Activated CD4-positive, alpha-beta memory T cell treated with anti-CD3 and anti-CD28 coated beads for 36 hours (primary cell): ENCODE measurements around the gene ABCB9. TPM values are rescaled to one million over a fixed set of nuclear protein-coding genes. Genes with fewer than 3 reads are reported as not detected.
A peak's percentile ranks its signal among the peaks of the same experiment; 100 is the strongest.

ENCODE experiments used
- CTCF ChIA-PET: fragments of 350-600 bp; sonication (Branson Sonifier 250); formaldehyde crosslinking; loops from one replicate; lab custom pipeline; 2021; ENCODE audit warnings: antibody characterized with exemption, inconsistent platforms; lab: Charles Lee
- POLR2A ChIA-PET: fragments of 350-600 bp; sonication (Branson Sonifier 250); formaldehyde crosslinking; loops from one replicate; lab custom pipeline; 2021; ENCODE audit warnings: antibody characterized with exemption; lab: Charles Lee
- DNase-seq: peaks from one replicate; pipeline ENCODE4 v3.0.0-alpha.2; 2020
- H3K27ac Mint-ChIP-seq: one replicate; pipeline ENCODE4 v1.8.0; 2021; ENCODE audit warnings: mixed read lengths
- H3K27me3 Mint-ChIP-seq: one replicate; pipeline ENCODE4 v1.8.0; 2021; ENCODE audit warnings: mixed read lengths
- H3K36me3 Mint-ChIP-seq: one replicate; pipeline ENCODE4 v1.8.0; 2021; ENCODE audit warnings: mixed read lengths
- H3K4me1 Mint-ChIP-seq: one replicate; pipeline ENCODE4 v1.8.0; 2021; ENCODE audit warnings: low read depth, mixed read lengths
- H3K4me3 Mint-ChIP-seq: one replicate; pipeline ENCODE4 v1.8.0; 2021; ENCODE audit warnings: mild to moderate bottlenecking, mixed read lengths
- H3K9me3 Mint-ChIP-seq: one replicate; pipeline ENCODE4 v1.8.0; 2021; ENCODE audit warnings: mixed read lengths
- intact Hi-C: fragments of 100-400 bp; cut with micrococcal nuclease; formaldehyde crosslinking; loops from one replicate; pipeline ENCODE4 v1.15.1; 2023
- total RNA-seq, 2 experiments: library from RNA; stranded (reverse); gene quantifications; one replicate each; pipeline ENCODE4 v1.2.3, GENCODE V29; 2021

ABCB9 gene
- total RNA-seq, 2 experiments from 2014 or later, result 2.7 to 3.6 TPM

DNA sequence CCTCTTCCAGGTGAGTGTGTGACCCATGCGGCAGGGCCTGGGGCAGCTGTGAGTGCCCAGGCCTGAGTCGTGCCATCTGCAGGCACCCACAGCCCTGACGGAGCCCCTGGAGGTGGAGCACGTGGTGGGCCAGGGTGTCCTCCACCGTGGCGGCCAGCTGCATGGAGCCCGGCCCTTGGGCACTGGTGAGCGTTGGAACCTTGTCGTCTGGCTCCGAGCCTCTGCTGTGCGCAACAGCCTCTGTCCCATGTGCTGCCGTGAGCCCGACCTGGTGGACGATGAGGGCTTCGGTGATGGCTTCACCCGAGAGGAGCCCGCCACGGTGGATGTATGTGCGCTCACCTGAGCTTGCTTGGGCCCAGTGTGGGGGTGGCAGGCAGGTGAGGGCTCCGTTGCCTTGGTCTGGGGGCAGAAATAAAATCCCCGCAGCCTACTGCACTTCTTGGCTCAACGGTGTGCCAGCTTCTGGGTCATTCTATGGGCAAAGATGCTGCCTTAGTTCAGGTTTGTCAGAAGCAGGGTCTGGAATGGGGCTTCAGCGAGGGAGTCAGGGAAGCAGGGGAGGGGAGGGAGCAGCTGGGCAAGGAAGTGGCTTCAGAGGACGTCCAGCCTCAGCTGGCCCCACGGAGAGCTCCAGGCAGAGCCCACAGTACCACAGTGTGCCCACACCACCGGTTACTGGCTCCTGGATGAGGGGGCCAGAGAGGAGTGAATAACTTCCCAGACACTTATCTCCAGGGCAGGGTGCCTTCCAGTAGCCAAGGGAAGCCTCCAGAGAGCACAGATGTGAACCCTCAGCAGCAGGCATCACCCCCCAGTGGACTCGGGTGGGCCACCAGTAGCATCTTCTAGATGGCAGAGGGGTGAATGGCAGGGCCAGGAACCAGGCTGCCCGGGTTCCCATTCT is 13.0 kb upstream of the ABCB9 start:
- peaks cover 15% of the 10 kb centered on the region for H3K36me3 Mint-ChIP-seq
- H3K9me3 Mint-ChIP-seq, result no peaks in the 10 kb centered on the region
- peak overlapping the region; percentile 82 for H3K27ac Mint-ChIP-seq
- CTCF ChIA-PET, result interaction anchor here (1.3 to 1.4 kb wide), 2 partner anchors 98 to 258 kb away, joined by 3 read pairs; no protein-coding TSS in a partner anchor
- peak overlapping the region; percentile 89 for H3K4me3 Mint-ChIP-seq
- peaks cover 43% of the 10 kb centered on the region for H3K4me1 Mint-ChIP-seq
- intact Hi-C loops, result loop anchor here (10.0 kb wide), 1 partner anchor 386 kb away; the partner anchor contains the start of gene SBNO1
- DNase-seq, result no peak
- H3K27me3 Mint-ChIP-seq, result no peaks in the 10 kb centered on the region
- POLR2A ChIA-PET, result no interaction called here

DNA sequence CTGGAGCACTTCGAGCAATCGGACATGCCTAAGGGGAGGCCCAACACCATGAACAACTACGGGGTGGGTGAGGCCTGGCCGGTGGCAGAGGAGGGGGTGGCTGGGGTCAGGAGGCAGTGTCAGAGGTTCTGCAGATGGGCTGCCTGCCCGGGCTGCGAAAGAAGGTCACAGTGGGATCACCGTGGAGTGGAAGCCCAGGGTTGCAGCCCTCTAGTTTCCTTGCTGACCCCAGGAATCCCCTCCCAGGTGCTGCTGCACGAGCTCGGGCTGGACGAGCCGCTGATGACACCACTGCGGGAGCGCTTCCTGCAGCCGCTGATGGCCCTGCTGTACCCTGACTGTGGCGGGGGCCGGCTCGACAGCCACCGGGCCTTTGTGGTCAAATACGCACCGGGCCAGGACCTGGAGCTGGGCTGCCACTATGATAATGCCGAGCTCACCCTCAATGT is 12.3 kb upstream of the ABCB9 start:
- no peaks in the 10 kb centered on the region for H3K27me3 Mint-ChIP-seq
- no peaks in the 10 kb centered on the region for H3K9me3 Mint-ChIP-seq
- intact Hi-C loops, result loop anchor here (10.0 kb wide), 1 partner anchor 386 kb away; the partner anchor contains the start of gene SBNO1
- CTCF ChIA-PET, result interaction anchor here (1.3 kb wide), 1 partner anchor 259 kb away, joined by 3 read pairs; no protein-coding TSS in a partner anchor
- H3K27ac Mint-ChIP-seq, result no peak overlapping the region
- H3K4me1 Mint-ChIP-seq, result peaks cover 44% of the 10 kb centered on the region
- no peak for DNase-seq
- H3K4me3 Mint-ChIP-seq, result no peak overlapping the region
- peaks cover 15% of the 10 kb centered on the region for H3K36me3 Mint-ChIP-seq
- POLR2A ChIA-PET, result no interaction called here

DNA sequence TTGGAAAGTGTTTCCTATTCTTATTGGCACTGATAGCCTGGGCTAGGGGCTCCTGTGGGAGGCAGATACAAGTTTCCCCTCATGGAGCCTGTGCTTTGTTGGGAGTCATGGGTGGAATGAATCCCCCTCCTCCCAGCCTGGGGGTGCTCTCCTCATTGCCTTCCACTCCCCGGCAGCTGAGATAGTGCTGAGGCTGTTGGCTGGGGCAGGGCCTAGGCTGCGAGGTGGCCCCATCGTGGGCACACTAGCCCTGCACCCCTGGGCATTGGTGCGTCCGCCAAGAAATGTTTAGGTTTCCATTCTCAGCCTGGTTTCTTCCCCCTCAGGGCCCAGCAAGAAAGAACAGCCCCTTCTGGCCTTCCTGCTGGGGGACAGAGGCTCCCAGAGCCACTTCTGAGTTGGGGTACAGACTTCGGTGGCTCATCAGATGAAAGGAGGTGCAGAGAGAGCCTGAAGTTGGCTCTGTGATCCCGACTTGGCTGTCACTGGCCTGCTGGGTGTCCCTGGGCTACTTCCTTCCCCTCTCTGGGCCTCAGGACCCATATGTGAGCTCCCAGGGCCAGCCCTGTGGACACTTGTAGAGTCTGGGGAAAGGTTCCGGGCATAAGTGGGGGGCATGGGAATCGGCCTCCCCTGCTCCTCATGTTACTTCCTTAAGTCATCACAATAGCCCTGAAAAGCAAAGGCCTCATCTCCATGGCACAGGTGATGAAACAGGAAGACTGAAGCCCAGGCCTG is 11.6 kb upstream of the ABCB9 start:
- POLR2A ChIA-PET, result no interaction called here
- Mint-ChIP-seq H3K27ac (no peak overlapping the region), H3K9me3 (no peaks in the 10 kb centered on the region), H3K4me3 (no peak overlapping the region), H3K27me3 (no peaks in the 10 kb centered on the region), H3K36me3 (peaks cover 13% of the 10 kb centered on the region), H3K4me1 (peaks cover 39% of the 10 kb centered on the region)
- intact Hi-C loops, result loop anchor here (10.0 kb wide), 1 partner anchor 387 kb away; the partner anchor contains the start of gene SBNO1
- CTCF ChIA-PET, result no interaction called here
- no peak for DNase-seq

DNA sequence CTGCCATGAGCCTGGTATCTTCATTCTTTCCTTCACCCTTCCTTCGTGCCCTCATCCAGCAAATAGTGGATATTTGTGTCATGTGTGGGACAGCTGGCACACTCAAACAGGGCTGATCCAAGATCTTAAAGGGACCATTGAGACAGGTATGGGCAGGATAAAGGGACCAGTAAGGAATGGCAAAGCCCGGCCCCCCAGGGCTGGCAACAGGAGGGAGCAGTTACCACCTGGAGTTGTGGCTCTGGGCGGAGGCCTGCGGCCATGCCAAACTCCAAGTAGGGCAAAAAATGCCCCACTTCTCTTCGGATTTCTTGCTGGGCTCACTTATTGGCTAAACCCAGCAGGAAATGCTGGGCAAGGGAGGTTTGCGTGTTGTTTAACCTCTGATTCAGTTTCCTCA is 10.9 kb upstream of the ABCB9 start:
- Mint-ChIP-seq H3K27ac (no peak overlapping the region), H3K36me3 (peaks cover 10% of the 10 kb centered on the region), H3K4me1 (peaks cover 35% of the 10 kb centered on the region), H3K4me3 (no peak overlapping the region), H3K27me3 (no peaks in the 10 kb centered on the region), H3K9me3 (no peaks in the 10 kb centered on the region)
- CTCF ChIA-PET, result no interaction called here
- DNase-seq, result no peak
- POLR2A ChIA-PET, result no interaction called here
- intact Hi-C loops, result loop anchor here (10.0 kb wide), 1 partner anchor 388 kb away; the partner anchor contains the start of gene SBNO1

DNA sequence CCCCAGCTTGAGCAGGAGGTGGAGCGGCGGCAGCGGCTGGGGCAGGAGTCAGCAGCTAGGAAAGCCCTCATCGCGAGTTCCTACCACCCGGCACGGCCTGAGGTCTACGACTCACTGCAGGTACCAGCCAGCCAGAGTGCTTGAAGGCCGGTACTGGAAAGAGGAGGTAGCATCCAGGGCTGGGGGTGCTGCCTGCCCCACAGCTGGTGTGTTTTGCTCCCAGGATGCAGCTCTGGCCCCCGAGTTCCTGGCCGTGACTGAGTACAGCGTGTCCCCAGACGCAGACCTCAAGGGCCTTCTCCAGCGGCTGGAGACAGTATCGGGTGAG is 10.3 kb upstream of the ABCB9 start:
- CTCF ChIA-PET, result interaction anchor here (1.8 to 2.4 kb wide), 2 partner anchors 10 to 261 kb away, joined by 7 to 13 read pairs; partner anchors contain the start of gene ABCB9
- Mint-ChIP-seq H3K4me1 (peaks cover 30% of the 10 kb centered on the region), H3K4me3 (peak overlapping the region; percentile 98), H3K9me3 (no peaks in the 10 kb centered on the region), H3K36me3 (peaks cover 5% of the 10 kb centered on the region), H3K27ac (no peak overlapping the region), H3K27me3 (no peaks in the 10 kb centered on the region)
- intact Hi-C loops, result loop anchor here (10.0 kb wide), 1 partner anchor 388 kb away; the partner anchor contains the start of gene SBNO1
- POLR2A ChIA-PET, result interaction anchor here (2.2 kb wide), 1 partner anchor 10 kb away, joined by 12 read pairs; the partner anchor contains the start of gene ABCB9
- no peak for DNase-seq

DNA sequence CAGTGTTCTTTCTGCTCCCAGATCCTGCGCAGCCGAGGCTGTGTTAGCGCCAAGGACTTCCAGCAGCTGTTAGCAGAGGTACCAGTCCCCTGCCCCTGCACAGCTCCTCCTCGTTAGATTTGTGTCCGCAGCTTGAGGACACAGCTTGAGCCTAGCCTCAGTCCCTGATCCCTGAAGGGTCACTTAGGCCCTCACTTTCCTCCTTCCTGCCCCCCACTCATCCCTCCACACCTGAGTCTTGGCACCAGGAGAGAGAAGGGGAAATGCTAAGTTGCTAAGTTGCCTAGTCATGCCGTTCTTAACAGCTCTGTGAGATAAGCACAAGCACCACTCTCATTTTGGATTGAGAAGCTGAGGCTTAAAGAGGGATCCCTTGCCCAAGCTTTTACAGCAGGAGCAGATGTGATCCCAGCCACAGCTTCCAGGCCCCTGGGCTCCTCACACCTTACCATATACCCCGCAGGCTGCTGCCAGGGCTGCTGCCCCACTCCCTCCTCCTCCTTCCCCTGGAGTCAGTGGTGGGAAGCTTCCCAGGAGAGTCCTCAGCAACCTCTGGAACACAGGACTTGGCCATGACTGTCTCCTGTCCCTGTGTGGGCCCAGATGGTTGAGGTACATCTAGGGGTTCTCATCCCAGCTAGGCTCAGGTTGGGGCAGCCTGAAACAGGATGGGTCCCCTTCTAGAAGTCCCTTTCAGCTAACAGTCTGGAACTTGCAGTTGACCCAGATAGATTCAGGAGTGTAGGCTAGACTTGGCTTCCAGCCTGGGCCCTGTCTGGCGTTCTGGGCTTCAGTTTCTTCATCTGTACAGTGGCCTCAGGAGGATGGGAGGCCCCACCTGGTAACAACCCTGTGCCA is 9.8 kb upstream of the ABCB9 start:
- H3K27ac Mint-ChIP-seq, result peak overlapping the region; percentile 99
- H3K27me3 Mint-ChIP-seq, result no peaks in the 10 kb centered on the region
- no peak for DNase-seq
- H3K9me3 Mint-ChIP-seq, result no peaks in the 10 kb centered on the region
- intact Hi-C loops, result loop anchor here (1.0 to 10.0 kb wide), 6 partner anchors 49 to 389 kb away; partner anchors contain the start of genes MPHOSPH9, MTRFR and SBNO1
- POLR2A ChIA-PET, result interaction anchor here (0.8 to 2.2 kb wide), 6 partner anchors 10 to 259 kb away, joined by 3 to 12 read pairs (median 4); partner anchors contain the start of genes ABCB9, MPHOSPH9 and MTRFR
- peaks cover 2% of the 10 kb centered on the region for H3K36me3 Mint-ChIP-seq
- peak overlapping the region; percentile 98 for H3K4me3 Mint-ChIP-seq
- CTCF ChIA-PET, result interaction anchor here (1.0 to 2.4 kb wide), 10 partner anchors 8 to 262 kb away, joined by 3 to 13 read pairs (median 4); partner anchors contain the start of genes ABCB9 and PITPNM2
- H3K4me1 Mint-ChIP-seq, result peaks cover 28% of the 10 kb centered on the region

DNA sequence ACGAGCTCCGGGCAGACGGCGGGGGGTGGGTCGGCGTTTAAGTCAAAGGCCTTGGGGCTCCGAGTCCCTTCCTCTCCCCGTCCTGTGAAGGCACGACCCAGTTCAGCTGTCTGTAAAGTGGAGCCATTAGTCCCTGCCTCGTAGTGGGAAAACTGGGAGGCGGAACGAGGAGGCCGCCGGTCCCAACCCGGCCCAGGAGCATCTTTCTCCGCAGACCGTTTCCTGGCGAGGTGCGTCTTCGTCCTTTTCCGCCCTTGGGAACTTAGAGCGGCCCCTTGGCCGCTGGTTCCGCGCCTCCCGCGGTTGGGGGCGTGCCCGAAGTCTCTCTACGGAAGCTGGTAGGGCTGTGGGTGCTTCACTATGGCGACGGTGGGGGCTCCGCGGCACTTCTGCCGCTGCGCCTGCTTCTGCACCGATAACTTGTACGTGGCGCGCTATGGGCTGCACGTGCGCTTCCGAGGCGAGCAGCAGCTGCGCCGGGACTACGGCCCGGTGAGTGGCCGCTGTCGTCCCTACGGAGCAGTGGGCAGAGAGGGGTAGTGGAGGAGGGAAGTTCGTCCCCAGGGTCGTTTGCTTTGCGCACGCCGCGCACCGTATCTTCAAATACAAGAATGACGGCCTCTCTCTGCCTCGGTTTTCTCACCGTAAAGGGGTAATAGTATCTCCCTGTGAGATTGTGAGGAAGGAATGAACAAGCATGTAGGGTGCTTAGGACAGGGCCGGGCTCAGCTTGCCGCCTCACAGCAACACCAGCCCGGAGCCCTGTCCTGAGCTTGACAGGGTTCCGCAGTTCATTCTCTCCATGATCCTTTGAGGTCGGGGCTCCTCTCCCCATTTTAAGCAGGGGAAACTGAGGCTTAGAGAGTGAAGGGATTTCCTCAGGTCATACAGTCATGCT is 8.9 kb upstream of the ABCB9 start, which contains the start of gene OGFOD2:
OGFOD2 (plus strand) TSS at position 353 of the 898 bp plus-strand sequence; CDS start at position 361, 8 bp downstream.
- ChIA-PET POLR2A (interaction anchor here (0.6 to 2.2 kb wide), 8 partner anchors 8 to 608 kb away, joined by 3 to 12 read pairs (median 6); partner anchors contain the start of genes ABCB9, MPHOSPH9 and MTRFR), CTCF (interaction anchor here (1.0 to 2.4 kb wide), 12 partner anchors 9 to 267 kb away, joined by 3 to 13 read pairs (median 4); partner anchors contain the start of genes ABCB9 and PITPNM2)
- peaks cover 28% of the 10 kb centered on the region for H3K4me1 Mint-ChIP-seq
- H3K4me3 Mint-ChIP-seq, result peak within 1 kb of the TSS; percentile 98
- H3K27me3 Mint-ChIP-seq, result no peaks in the 10 kb centered on the region
- H3K9me3 Mint-ChIP-seq, result no peaks in the 10 kb centered on the region
- H3K36me3 Mint-ChIP-seq, result no peaks in the 10 kb centered on the region
- peak; percentile 96 for DNase-seq
- intact Hi-C loops, result loop anchor here (1.0 to 10.0 kb wide), 8 partner anchors 9 to 626 kb away; partner anchors contain the start of genes ABCB9, MPHOSPH9, MTRFR and SBNO1
- H3K27ac Mint-ChIP-seq, result peak within 1 kb of the TSS; percentile 99

DNA sequence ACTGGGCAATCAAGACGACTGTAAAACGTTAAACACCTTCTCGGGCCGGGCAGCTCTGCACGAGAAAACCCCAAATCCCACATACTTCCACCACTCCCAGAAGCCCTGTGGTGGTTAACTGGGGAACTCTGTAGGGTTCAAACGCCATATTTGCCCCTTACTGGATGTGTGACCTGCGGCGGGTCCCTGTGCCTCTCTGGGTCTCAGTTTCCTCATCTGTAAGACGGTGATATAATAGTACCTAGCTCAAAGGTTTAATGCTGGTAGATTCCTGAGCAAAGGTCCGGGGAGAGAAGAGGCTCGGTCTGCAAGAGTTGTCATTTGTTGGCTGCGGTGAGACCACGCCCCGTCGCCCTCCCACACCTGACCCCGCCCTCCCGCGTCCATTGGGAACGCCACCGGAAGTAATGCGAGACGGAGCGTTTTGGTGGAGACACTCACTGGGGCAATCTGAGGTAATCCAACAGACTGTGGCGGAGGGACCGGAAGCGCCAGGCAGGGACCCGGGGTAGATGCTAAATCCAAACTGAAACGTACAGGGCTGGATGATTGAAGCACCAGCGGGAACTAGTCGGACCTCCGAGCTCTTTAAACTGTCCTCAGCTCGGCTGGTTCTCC is 8.1 kb upstream of the ABCB9 start:
- ChIA-PET POLR2A (interaction anchor here (0.6 to 2.2 kb wide), 7 partner anchors 8 to 260 kb away, joined by 3 to 12 read pairs (median 6); partner anchors contain the start of genes ABCB9, MPHOSPH9 and MTRFR), CTCF (interaction anchor here (0.5 to 2.4 kb wide), 9 partner anchors 8 to 268 kb away, joined by 3 to 7 read pairs (median 4); partner anchors contain the start of gene ABCB9)
- DNase-seq, result peak; percentile 100
- Mint-ChIP-seq H3K27ac (peak overlapping the region; percentile 99), H3K36me3 (no peaks in the 10 kb centered on the region), H3K4me1 (peaks cover 25% of the 10 kb centered on the region), H3K4me3 (peak overlapping the region; percentile 98), H3K27me3 (no peaks in the 10 kb centered on the region), H3K9me3 (no peaks in the 10 kb centered on the region)
- intact Hi-C loops, result loop anchor here (1.0 to 10.0 kb wide), 7 partner anchors 8 to 627 kb away; partner anchors contain the start of genes ABCB9, MPHOSPH9, MTRFR and SBNO1

DNA sequence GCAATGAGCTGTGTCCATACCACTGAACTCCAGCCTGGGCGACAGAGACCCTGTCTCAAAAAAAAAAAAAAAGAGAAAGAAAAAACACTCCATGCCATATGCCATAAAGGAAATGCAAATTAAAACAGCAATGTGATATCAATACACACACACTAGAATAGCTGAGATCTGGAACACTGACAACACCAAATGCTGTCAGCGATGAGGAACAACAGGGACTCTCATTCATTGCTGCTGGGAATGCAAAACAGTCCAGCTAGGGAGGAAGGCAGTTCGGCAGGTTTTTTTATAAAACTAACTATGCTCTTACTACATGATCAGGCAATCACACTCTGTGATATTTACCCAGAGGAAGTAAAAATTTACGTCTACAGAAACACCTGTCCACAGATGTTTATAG is 3.4 kb upstream of the ABCB9 start:
- H3K36me3 Mint-ChIP-seq, result no peaks in the 10 kb centered on the region
- no peak overlapping the region for H3K4me3 Mint-ChIP-seq
- intact Hi-C loops, result loop anchor here (10.0 kb wide), 1 partner anchor 395 kb away; the partner anchor contains the start of gene SBNO1
- ChIA-PET POLR2A (no interaction called here), CTCF (interaction anchor here (0.6 to 1.5 kb wide), 3 partner anchors 74 to 106 kb away, joined by 3 read pairs; no protein-coding TSS in a partner anchor)
- no peaks in the 10 kb centered on the region for H3K27me3 Mint-ChIP-seq
- DNase-seq, result no peak
- H3K4me1 Mint-ChIP-seq, result peaks cover 11% of the 10 kb centered on the region
- H3K27ac Mint-ChIP-seq, result no peak overlapping the region
- no peaks in the 10 kb centered on the region for H3K9me3 Mint-ChIP-seq
